Camera-type eye (tissue), 1 donor: Measurements from ENCODE around the gene TBXT. TPM values are rescaled to one million over a fixed set of nuclear protein-coding genes. Genes with fewer than 3 reads are reported as not detected.

Source experiments
- total RNA-seq: library from RNA; depleted of rRNA; stranded (reverse); fragments of >200 nt; gene quantifications from one replicate; pipeline ENCODE4 v1.2.3, GENCODE V29; 2014

Gene TBXT
- total RNA-seq, result not detected

GRCh38 chr6:166167801-166168615 lies at the start of gene TBXT:
Gene TBXT, minus strand, starts transcription at chr6:166167851. Its CDS starts 260 bp downstream, at chr6:166167591.

Other genes starting within 250 kb of the TBXT start
- 0.22 TPM for gene PRR18, start 140.5 kb upstream of the TBXT start, total RNA-seq
- gene SFT2D1, start 174.7 kb upstream of the TBXT start, total RNA-seq, result 42.3 TPM
- 41.2 TPM for gene MPC1, start 215.1 kb upstream of the TBXT start, total RNA-seq